Mesodermal cell (in vitro differentiated cells): ENCODE measurements around the gene CLIC1.

Experiments
- H3K27ac ChIP-seq: 2 replicates; pipeline ENCODE4 v1.7.0; 2013; ENCODE audit warnings: mild to moderate bottlenecking, low read depth, low read length, moderate library complexity; ENCODE audit not compliant: severe bottlenecking
- H3K36me3 ChIP-seq: 2 replicates; pipeline ENCODE4 v1.7.1; 2013; ENCODE audit warnings: mild to moderate bottlenecking, low read length, moderate library complexity; ENCODE audit not compliant: control insufficient read depth, insufficient read depth
- H3K4me1 ChIP-seq: one replicate; pipeline ENCODE4 v1.7.1; 2013; ENCODE audit warnings: mild to moderate bottlenecking, low read length; ENCODE audit not compliant: insufficient read depth, control insufficient read depth, poor library complexity, severe bottlenecking
- H3K4me3 ChIP-seq: 2 replicates; pipeline ENCODE4 v1.7.0; 2013; ENCODE audit warnings: low read length, control low read depth, mild to moderate bottlenecking; ENCODE audit not compliant: insufficient read depth, poor library complexity, severe bottlenecking; ENCODE audit errors: extremely low read depth
- H3K9me3 ChIP-seq: 2 replicates; pipeline ENCODE4 v1.7.1; 2013; ENCODE audit warnings: mild to moderate bottlenecking, low read length, moderate library complexity; ENCODE audit not compliant: control insufficient read depth
- WGBS, 2 experiments: methylation state at CpG; one replicate each; pipeline ENCODE4 v1.1.5; 2013; ENCODE audit warnings: missing lambda C conversion rate in 2 of 2; ENCODE audit not compliant: insufficient coverage in 2 of 2; 5-methylcytosine and 5-hydroxymethylcytosine counted together

Gene CLIC1

GRCh38 chr6:31736768-31737314 is 511 bp upstream of the CLIC1 start:
- 44 to 53% methylated on average over 6 to 8 of the region's 10 CpGs for WGBS, 2 experiments
- peak overlapping the region; percentile 98 for H3K27ac ChIP-seq
- H3K9me3 ChIP-seq, result no peaks in the 10 kb centered on the region
- H3K4me1 ChIP-seq, result peaks cover 46% of the 10 kb centered on the region
- peak overlapping the region; percentile 98 for H3K4me3 ChIP-seq
- peaks cover 38% of the 10 kb centered on the region for H3K36me3 ChIP-seq

GRCh38 chr6:31734821-31735406 is 1.4 kb downstream of the CLIC1 start:
- Histone ChIP-seq H3K4me3 (peak overlapping the region; percentile 98), H3K9me3 (no peaks in the 10 kb centered on the region), H3K4me1 (peaks cover 54% of the 10 kb centered on the region), H3K27ac (peak overlapping the region; percentile 98), H3K36me3 (peaks cover 41% of the 10 kb centered on the region)
- WGBS, 2 experiments, result 0% methylated on average over 13 to 16 of the region's 18 CpGs

GRCh38 chr6:31734247-31734820 is 2.0 kb downstream of the CLIC1 start:
- 0% methylated on average over 2 of the region's 2 CpGs; no CpG with 5 or more reads in 1 of the 2 experiments for WGBS, 2 experiments
- Histone ChIP-seq H3K4me1 (peaks cover 54% of the 10 kb centered on the region), H3K27ac (peak overlapping the region; percentile 98), H3K36me3 (peaks cover 41% of the 10 kb centered on the region), H3K9me3 (no peaks in the 10 kb centered on the region), H3K4me3 (peak overlapping the region; percentile 98)

- Histone ChIP-seq H3K4me1 (peaks cover 50% of the 10 kb centered on the region), H3K27ac (peak overlapping the region; percentile 98), H3K4me3 (peak overlapping the region; percentile 98), H3K9me3 (no peaks in the 10 kb centered on the region), H3K36me3 (peaks cover 43% of the 10 kb centered on the region)
- 92 to 96% methylated on average over 4 of the region's 4 CpGs for WGBS, 2 experiments
Observed at GRCh38 chr6:31733734-31734133, 2.6 kb downstream of the CLIC1 start.

- Histone ChIP-seq H3K4me3 (no peak overlapping the region), H3K4me1 (peaks cover 36% of the 10 kb centered on the region), H3K27ac (peak overlapping the region; percentile 5), H3K36me3 (peaks cover 60% of the 10 kb centered on the region), H3K9me3 (no peaks in the 10 kb centered on the region)
- WGBS, 2 experiments, result 50 to 60% methylated on average over 1 to 2 of the region's 3 CpGs
Observed at GRCh38 chr6:31732029-31732428, 4.3 kb downstream of the CLIC1 start.

DNA sequence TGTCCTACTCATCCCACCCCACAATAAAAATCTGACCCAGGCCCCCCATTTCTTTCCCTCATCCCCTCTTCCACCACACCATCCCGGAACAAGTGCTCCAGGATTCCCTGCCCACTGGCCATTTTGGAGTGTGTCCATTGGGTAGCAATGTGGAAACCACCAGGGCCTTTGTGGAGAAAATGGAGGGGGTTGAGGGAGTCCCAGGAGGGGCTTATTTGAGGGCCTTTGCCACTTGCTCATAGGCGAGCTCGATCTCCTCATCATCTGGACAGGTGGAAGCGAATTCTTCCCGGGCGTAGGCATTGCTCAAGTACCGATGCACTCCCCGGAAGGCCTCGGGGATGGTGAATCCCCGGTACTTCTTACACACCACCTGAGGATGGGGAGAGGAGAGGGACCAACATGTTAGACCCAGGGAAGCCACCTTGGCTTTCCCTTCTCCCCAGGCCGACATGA is 5.7 kb downstream of the CLIC1 start:
- H3K36me3 ChIP-seq, result peaks cover 74% of the 10 kb centered on the region
- H3K4me1 ChIP-seq, result peaks cover 30% of the 10 kb centered on the region
- H3K4me3 ChIP-seq, result peak overlapping the region; percentile 94
- H3K9me3 ChIP-seq, result no peaks in the 10 kb centered on the region
- WGBS, 2 experiments, result 85 to 90% methylated on average over 4 to 6 of the region's 11 CpGs
- H3K27ac ChIP-seq, result peak overlapping the region; percentile 94

GRCh38 chr6:31729979-31730630 is 6.2 kb downstream of the CLIC1 start:
- Histone ChIP-seq H3K4me1 (peaks cover 30% of the 10 kb centered on the region), H3K9me3 (no peaks in the 10 kb centered on the region), H3K4me3 (peak overlapping the region; percentile 94), H3K27ac (peak overlapping the region; percentile 94), H3K36me3 (peaks cover 79% of the 10 kb centered on the region)
- 0 to 1% methylated on average over 26 to 34 of the region's 46 CpGs for WGBS, 2 experiments

GRCh38 chr6:31729515-31729978 is 6.8 kb downstream of the CLIC1 start:
- 0% methylated on average over 13 to 18 of the region's 29 CpGs for WGBS, 2 experiments
- H3K4me3 ChIP-seq, result peak overlapping the region; percentile 94
- no peaks in the 10 kb centered on the region for H3K9me3 ChIP-seq
- peak overlapping the region; percentile 94 for H3K27ac ChIP-seq
- peaks cover 84% of the 10 kb centered on the region for H3K36me3 ChIP-seq
- peaks cover 30% of the 10 kb centered on the region for H3K4me1 ChIP-seq

DNA sequence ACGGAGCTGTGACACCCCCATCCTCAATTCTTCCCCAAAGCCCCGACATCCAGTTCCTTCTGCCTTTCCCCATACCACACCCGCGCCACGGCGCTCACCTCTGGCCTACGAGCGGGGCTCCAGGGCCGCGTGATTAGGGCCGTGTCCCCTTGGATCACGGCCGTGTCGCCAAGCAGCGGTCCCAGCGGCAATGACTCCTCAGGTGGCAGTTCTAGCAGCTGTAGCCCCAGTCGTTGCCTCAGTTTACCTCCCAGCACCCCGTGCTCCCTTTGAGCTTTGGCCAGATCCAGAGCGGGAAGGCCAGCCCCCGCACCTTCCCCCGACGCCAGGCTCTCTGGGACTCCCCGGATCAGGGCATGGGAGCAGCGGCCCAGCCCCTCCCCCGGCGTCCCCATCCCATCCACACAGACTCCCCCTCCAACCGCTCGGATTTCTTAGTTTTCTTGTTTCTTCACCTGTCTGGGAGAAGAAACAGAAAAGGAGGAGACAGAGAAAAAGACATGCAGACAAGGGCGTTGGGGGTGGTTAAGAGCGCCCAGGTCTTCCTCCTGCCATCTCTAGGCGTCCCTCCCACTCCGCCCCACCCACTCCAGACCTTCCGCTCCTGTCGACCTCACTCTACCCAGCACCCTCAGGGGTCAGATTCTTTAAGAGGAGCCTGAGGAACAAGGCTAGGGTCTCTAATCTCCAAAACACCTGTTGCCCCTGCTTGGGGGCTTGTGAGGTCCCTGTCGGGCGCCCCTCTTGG is 7.4 kb downstream of the CLIC1 start, which contains the start of gene DDAH2:
Gene DDAH2 (minus strand): TSS at position 533 of the 748 bp plus-strand sequence. CDS start 138 bp downstream, at position 395.
- Histone ChIP-seq H3K4me3 (peak within 1 kb of the TSS; percentile 94), H3K4me1 (peaks cover 30% of the 10 kb centered on the region), H3K36me3 (peaks cover 79% of the 10 kb centered on the region), H3K27ac (peak within 1 kb of the TSS; percentile 94), H3K9me3 (no peaks in the 10 kb centered on the region)
- WGBS, 2 experiments, result 56 to 61% methylated on average over 26 to 28 of the region's 36 CpGs
